NCI-H526 treated with DMSO at 0.1 percent for 48 hours (cell line): ENCODE data around the gene RASA3.

Experiments
- DNase-seq: peaks from one replicate; lab custom pipeline; 2025; lab: John Stamatoyannopoulos, UW

RASA3 gene

GRCh38 chr13:113950451-113951245 lies 181.8 kb downstream of the RASA3 start:
- no peak for DNase-seq

GRCh38 chr13:113949546-113949945 lies 182.9 kb downstream of the RASA3 start:
- DNase-seq = no peak

GRCh38 chr13:113948034-113948742 lies 184.2 kb downstream of the RASA3 start:
- no peak for DNase-seq

- DNase-seq = peak; percentile 44
Measured at GRCh38 chr13:113947311-113948033, 185.0 kb downstream of the RASA3 start.

GRCh38 chr13:113946409-113947181 lies 185.8 kb downstream of the RASA3 start:
- DNase-seq = no peak

GRCh38 chr13:113945857-113946408 lies 186.5 kb downstream of the RASA3 start:
- DNase-seq = no peak

- no peak for DNase-seq
Measured at GRCh38 chr13:113943821-113944565, 188.4 kb downstream of the RASA3 start.

GRCh38 chr13:113942591-113943103 lies 189.8 kb downstream of the RASA3 start:
- no peak for DNase-seq

GRCh38 chr13:113941571-113942191 lies 190.7 kb downstream of the RASA3 start:
- no peak for DNase-seq

- DNase-seq = no peak
Measured at GRCh38 chr13:113939944-113940297, 192.5 kb downstream of the RASA3 start.

GRCh38 chr13:113939129-113939943 lies 193.1 kb downstream of the RASA3 start:
- DNase-seq = no peak

GRCh38 chr13:113938716-113939115 lies 193.7 kb downstream of the RASA3 start:
- no peak for DNase-seq

- no peak for DNase-seq
Measured at GRCh38 chr13:113938246-113938645, 194.2 kb downstream of the RASA3 start.

GRCh38 chr13:113937527-113938180 lies 194.8 kb downstream of the RASA3 start:
- DNase-seq = no peak

GRCh38 chr13:113937073-113937472 lies 195.3 kb downstream of the RASA3 start:
- no peak for DNase-seq

- no peak for DNase-seq
Measured at GRCh38 chr13:113936166-113936965, 196.1 kb downstream of the RASA3 start.

GRCh38 chr13:113935001-113935844 lies 197.2 kb downstream of the RASA3 start:
- no peak for DNase-seq
